ENCODE data around the gene MCOLN1. TPM values are rescaled to one million over a fixed set of nuclear protein-coding genes. Genes with fewer than 3 reads are reported as not detected.
A peak's percentile ranks its signal among the peaks of the same experiment; 100 is the strongest.

The MCOLN1 gene
- total RNA-seq, 1 donor from 2014 or later: 13.7 TPM

- DNase-seq: peak; percentile 98
- peak within 1 kb of the TSS; percentile 83 for H3K4me3 Mint-ChIP-seq
- no peaks in the 10 kb centered on the region for H3K36me3 Mint-ChIP-seq (ENCODE audit: low read depth)
- peaks cover 26% of the 10 kb centered on the region for H3K4me1 Mint-ChIP-seq
- peak within 1 kb of the TSS; percentile 91 for H3K27ac Mint-ChIP-seq
- peaks cover 3% of the 10 kb centered on the region for H3K9me3 Mint-ChIP-seq
- intact Hi-C loops (cut with micrococcal nuclease): loop anchor here (2.0 kb wide), 1 partner anchor 34 kb away; the partner anchor contains the start of gene MCOLN1
- no peaks in the 10 kb centered on the region for H3K27me3 Mint-ChIP-seq
Observed at GRCh38 chr19:7488736-7489353, 33.6 kb upstream of the MCOLN1 start, which contains the start of gene PEX11G. TSS of gene PEX11G (minus strand) at chr19:7489035. CDS start at chr19:7489010, 25 bp downstream.

GRCh38 chr19:7489609-7490044, 32.8 kb upstream of the MCOLN1 start:
- Mint-ChIP-seq H3K4me1 (peaks cover 26% of the 10 kb centered on the region), H3K9me3 (peaks cover 3% of the 10 kb centered on the region)

GRCh38 chr19:7492142-7492541, 30.3 kb upstream of the MCOLN1 start:
- DNase-seq: peak; percentile 84
- H3K4me3 Mint-ChIP-seq: peak overlapping the region; percentile 1

More at GRCh38 chr19:7489609-7490044, 32.8 kb upstream of the MCOLN1 start:
- H3K4me3 Mint-ChIP-seq: peak overlapping the region; percentile 83
- H3K36me3 Mint-ChIP-seq (ENCODE audit: low read depth): no peaks in the 10 kb centered on the region
- H3K27me3 Mint-ChIP-seq: no peaks in the 10 kb centered on the region
- no peak for DNase-seq
- peak overlapping the region; percentile 49 for H3K27ac Mint-ChIP-seq
- intact Hi-C loops (cut with micrococcal nuclease): loop anchor here (2.0 kb wide), 1 partner anchor 33 kb away; the partner anchor contains the start of gene MCOLN1

GRCh38 chr19:7492558-7492957, 29.9 kb upstream of the MCOLN1 start:
- H3K27ac Mint-ChIP-seq: peak overlapping the region; percentile 83
- H3K36me3 Mint-ChIP-seq (ENCODE audit: low read depth): no peaks in the 10 kb centered on the region
- H3K4me1 Mint-ChIP-seq: peaks cover 28% of the 10 kb centered on the region
- intact Hi-C loops (cut with micrococcal nuclease): loop anchor here (1.0 kb wide), 1 partner anchor 42 kb away; no protein-coding TSS in a partner anchor
- peak overlapping the region; percentile 1 for H3K4me3 Mint-ChIP-seq
- H3K9me3 Mint-ChIP-seq: peaks cover 3% of the 10 kb centered on the region
- no peak for DNase-seq
- peaks cover 4% of the 10 kb centered on the region for H3K27me3 Mint-ChIP-seq

More at GRCh38 chr19:7492142-7492541, 30.3 kb upstream of the MCOLN1 start:
- peak overlapping the region; percentile 83 for H3K27ac Mint-ChIP-seq
- peaks cover 3% of the 10 kb centered on the region for H3K9me3 Mint-ChIP-seq
- peaks cover 3% of the 10 kb centered on the region for H3K27me3 Mint-ChIP-seq
- intact Hi-C loops (cut with micrococcal nuclease): loop anchor here (1.0 kb wide), 1 partner anchor 42 kb away; no protein-coding TSS in a partner anchor
- peaks cover 28% of the 10 kb centered on the region for H3K4me1 Mint-ChIP-seq
- no peaks in the 10 kb centered on the region for H3K36me3 Mint-ChIP-seq (ENCODE audit: low read depth)

- intact Hi-C loops (cut with micrococcal nuclease): no loop called here
- Mint-ChIP-seq H3K27me3 (peaks cover 14% of the 10 kb centered on the region), H3K4me3 (no peak overlapping the region), H3K36me3 (ENCODE audit: low read depth) (no peaks in the 10 kb centered on the region), H3K9me3 (peaks cover 3% of the 10 kb centered on the region), H3K4me1 (peaks cover 23% of the 10 kb centered on the region), H3K27ac (no peak overlapping the region)
- no peak for DNase-seq
Observed at GRCh38 chr19:7494416-7495098, 27.9 kb upstream of the MCOLN1 start.

GRCh38 chr19:7497292-7497691, 25.1 kb upstream of the MCOLN1 start:
- peaks cover 10% of the 10 kb centered on the region for H3K4me1 Mint-ChIP-seq
- H3K9me3 Mint-ChIP-seq: peaks cover under 1% of the 10 kb centered on the region
- H3K4me3 Mint-ChIP-seq: no peak overlapping the region
- intact Hi-C loops (cut with micrococcal nuclease): no loop called here
- H3K27ac Mint-ChIP-seq: no peak overlapping the region
- no peaks in the 10 kb centered on the region for H3K36me3 Mint-ChIP-seq (ENCODE audit: low read depth)
- H3K27me3 Mint-ChIP-seq: peaks cover 26% of the 10 kb centered on the region
- DNase-seq: peak; percentile 67

- H3K27me3 Mint-ChIP-seq: peaks cover 38% of the 10 kb centered on the region
- peak; percentile 87 for DNase-seq
- peak overlapping the region; percentile 72 for H3K4me3 Mint-ChIP-seq
- intact Hi-C loops (cut with micrococcal nuclease): no loop called here
- no peak overlapping the region for H3K27ac Mint-ChIP-seq
- H3K9me3 Mint-ChIP-seq: no peaks in the 10 kb centered on the region
- H3K4me1 Mint-ChIP-seq: peaks cover 5% of the 10 kb centered on the region
- H3K36me3 Mint-ChIP-seq (ENCODE audit: low read depth): no peaks in the 10 kb centered on the region
Observed at GRCh38 chr19:7500811-7501450, 21.5 kb upstream of the MCOLN1 start.

- Mint-ChIP-seq H3K27me3 (peaks cover 36% of the 10 kb centered on the region), H3K4me1 (peaks cover 8% of the 10 kb centered on the region), H3K4me3 (no peak overlapping the region), H3K36me3 (ENCODE audit: low read depth) (no peaks in the 10 kb centered on the region), H3K27ac (no peak overlapping the region), H3K9me3 (no peaks in the 10 kb centered on the region)
- intact Hi-C loops (cut with micrococcal nuclease): no loop called here
- no peak for DNase-seq
Observed at GRCh38 chr19:7502552-7502951, 19.9 kb upstream of the MCOLN1 start.

GRCh38 chr19:7504684-7505083, 17.7 kb upstream of the MCOLN1 start:
- no peak for DNase-seq
- peaks cover 25% of the 10 kb centered on the region for H3K27me3 Mint-ChIP-seq
- H3K4me1 Mint-ChIP-seq: peaks cover 8% of the 10 kb centered on the region
- H3K36me3 Mint-ChIP-seq (ENCODE audit: low read depth): no peaks in the 10 kb centered on the region
- no peak overlapping the region for H3K4me3 Mint-ChIP-seq
- intact Hi-C loops (cut with micrococcal nuclease): no loop called here
- H3K9me3 Mint-ChIP-seq: no peaks in the 10 kb centered on the region
- H3K27ac Mint-ChIP-seq: no peak overlapping the region

GRCh38 chr19:7505288-7505681, 17.1 kb upstream of the MCOLN1 start:
- H3K9me3 Mint-ChIP-seq: no peaks in the 10 kb centered on the region
- peaks cover 8% of the 10 kb centered on the region for H3K4me1 Mint-ChIP-seq
- DNase-seq: no peak
- peak overlapping the region; percentile 57 for H3K4me3 Mint-ChIP-seq
- H3K27me3 Mint-ChIP-seq: peaks cover 21% of the 10 kb centered on the region
- no peaks in the 10 kb centered on the region for H3K36me3 Mint-ChIP-seq (ENCODE audit: low read depth)
- intact Hi-C loops (cut with micrococcal nuclease): no loop called here
- no peak overlapping the region for H3K27ac Mint-ChIP-seq

GRCh38 chr19:7505682-7506384, 16.6 kb upstream of the MCOLN1 start:
- Mint-ChIP-seq H3K9me3 (no peaks in the 10 kb centered on the region), H3K27ac (no peak overlapping the region), H3K36me3 (ENCODE audit: low read depth) (no peaks in the 10 kb centered on the region), H3K27me3 (peaks cover 21% of the 10 kb centered on the region), H3K4me1 (peaks cover 8% of the 10 kb centered on the region), H3K4me3 (peak overlapping the region; percentile 57)
- no peak for DNase-seq
- intact Hi-C loops (cut with micrococcal nuclease): no loop called here

GRCh38 chr19:7506385-7507328, 15.8 kb upstream of the MCOLN1 start:
- H3K27me3 Mint-ChIP-seq: peaks cover 16% of the 10 kb centered on the region
- intact Hi-C loops (cut with micrococcal nuclease): no loop called here
- H3K4me1 Mint-ChIP-seq: peaks cover 8% of the 10 kb centered on the region
- no peaks in the 10 kb centered on the region for H3K9me3 Mint-ChIP-seq
- H3K27ac Mint-ChIP-seq: no peak overlapping the region
- peak; percentile 84 for DNase-seq
- H3K4me3 Mint-ChIP-seq: peak overlapping the region; percentile 28
- H3K36me3 Mint-ChIP-seq (ENCODE audit: low read depth): no peaks in the 10 kb centered on the region
